HG03066 (cell line): Measurements from ENCODE around the gene SULT1A1.
"Not testable (repeated sequence)": the region's sequence is repeated elsewhere in the genome, so short reads cannot be mapped to it uniquely, and the experiment has no call there.

ENCODE experiments used
- ATAC-seq: cut with Tn5 transposase; IDR thresholded peaks from one replicate; pipeline ENCODE4 v1.9.1; 2021; ENCODE audit warnings: low read depth; ENCODE audit not compliant: unreplicated experiment

SULT1A1 gene

GRCh38 chr16:28609631-28610594 is at the start of gene SULT1A1:
SULT1A1 (minus strand) TSS chr16:28610044; CDS start chr16:28608855, 1,189 bp downstream.
- ATAC-seq: no peak

GRCh38 chr16:28639959-28640358 is 30.1 kb upstream of the SULT1A1 start:
- not testable (repeated sequence) for ATAC-seq

GRCh38 chr16:28638359-28638758 is 28.5 kb upstream of the SULT1A1 start:
- ATAC-seq: not testable (repeated sequence)

GRCh38 chr16:28637765-28638164 is 27.9 kb upstream of the SULT1A1 start, which contains the start of gene NPIPB8:
NPIPB8 (plus strand) TSS chr16:28638065; CDS start chr16:28638361, 296 bp downstream.
- ATAC-seq: not testable (repeated sequence)

GRCh38 chr16:28636093-28636823 is 26.4 kb upstream of the SULT1A1 start:
- ATAC-seq: not testable (repeated sequence)

- not testable (repeated sequence) for ATAC-seq
Observed at GRCh38 chr16:28630905-28631304, 21.1 kb upstream of the SULT1A1 start.

GRCh38 chr16:28623172-28623711 is 13.4 kb upstream of the SULT1A1 start:
- ATAC-seq: no peak

GRCh38 chr16:28622532-28623171 is 12.8 kb upstream of the SULT1A1 start:
- ATAC-seq: not testable (repeated sequence)

- ATAC-seq: no peak
Observed at GRCh38 chr16:28621481-28622155, 11.8 kb upstream of the SULT1A1 start.

- not testable (repeated sequence) for ATAC-seq
Observed at GRCh38 chr16:28620316-28620715, 10.5 kb upstream of the SULT1A1 start.

- ATAC-seq: no peak
Observed at GRCh38 chr16:28617874-28618273, 8.0 kb upstream of the SULT1A1 start.

GRCh38 chr16:28616636-28617035 is 6.8 kb upstream of the SULT1A1 start:
- no peak for ATAC-seq

GRCh38 chr16:28616224-28616577 is 6.4 kb upstream of the SULT1A1 start:
- ATAC-seq: not testable (repeated sequence)

GRCh38 chr16:28615486-28616223 is 5.8 kb upstream of the SULT1A1 start:
- ATAC-seq: not testable (repeated sequence)

GRCh38 chr16:28614561-28614960 is 4.7 kb upstream of the SULT1A1 start:
- not testable (repeated sequence) for ATAC-seq

GRCh38 chr16:28613912-28614311 is 4.1 kb upstream of the SULT1A1 start:
- not testable (repeated sequence) for ATAC-seq

GRCh38 chr16:28612359-28613280 is 2.8 kb upstream of the SULT1A1 start:
- not testable (repeated sequence) for ATAC-seq

- no peak for ATAC-seq
Observed at GRCh38 chr16:28610595-28611191, 849 bp upstream of the SULT1A1 start.
